GM10248 (cell line): ENCODE data around the gene BRWD1.

Experiments used
- CTCF ChIA-PET: fragments of 300-600 bp; sonication (Branson Sonifier 250); formaldehyde crosslinking; extraction: SDS; loops from one replicate; lab custom pipeline; 2021; ENCODE audit warnings: antibody characterized with exemption; lab: Yijun Ruan, JAX
- POLR2A ChIA-PET: fragments of 350-650 bp; sonication (Branson Sonifier 250); formaldehyde crosslinking; extraction: SDS; loops from one replicate; lab custom pipeline; 2020; ENCODE audit warnings: antibody characterized with exemption; lab: Yijun Ruan, JAX
- DNase-seq: peaks from one replicate; pipeline ENCODE4 v3.0.0; 2012; ENCODE audit errors: extremely low spot score
- TF ChIP-seq, protein P1 (sequence below): IDR thresholded peaks from 2 replicates; pipeline ENCODE4 v1.5.1; 2012; ENCODE audit warnings: mild to moderate bottlenecking, low read depth; ENCODE audit errors: extremely low read depth, missing control alignments, control extremely low read depth

The BRWD1 gene

DNA sequence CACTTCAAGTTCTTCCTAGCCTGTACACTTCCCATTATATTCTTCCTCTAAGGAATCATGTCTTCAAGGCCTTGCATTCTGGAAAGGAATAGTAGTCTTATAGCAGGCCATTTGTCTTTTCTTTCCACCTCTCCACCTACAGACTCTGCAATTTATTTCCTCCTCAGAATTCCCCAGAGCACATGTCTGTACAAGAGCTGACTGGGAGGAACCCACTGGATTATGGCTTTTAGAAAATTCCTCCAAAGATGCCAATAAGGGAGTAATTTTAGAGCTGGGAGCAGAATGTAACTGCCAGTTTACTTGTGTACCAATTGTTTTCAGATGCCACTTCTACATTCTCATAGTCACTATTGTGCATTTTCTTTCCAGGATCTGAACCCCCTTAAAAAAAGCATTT lies 126.8 kb downstream of the BRWD1 start:
- DNase-seq: no peak
- ChIA-PET CTCF (interaction anchor here (1.8 kb wide), 1 partner anchor 14 kb away, joined by 5 read pairs; no protein-coding TSS in a partner anchor), POLR2A (no interaction called here)
- TF ChIP-seq, protein P1, sequence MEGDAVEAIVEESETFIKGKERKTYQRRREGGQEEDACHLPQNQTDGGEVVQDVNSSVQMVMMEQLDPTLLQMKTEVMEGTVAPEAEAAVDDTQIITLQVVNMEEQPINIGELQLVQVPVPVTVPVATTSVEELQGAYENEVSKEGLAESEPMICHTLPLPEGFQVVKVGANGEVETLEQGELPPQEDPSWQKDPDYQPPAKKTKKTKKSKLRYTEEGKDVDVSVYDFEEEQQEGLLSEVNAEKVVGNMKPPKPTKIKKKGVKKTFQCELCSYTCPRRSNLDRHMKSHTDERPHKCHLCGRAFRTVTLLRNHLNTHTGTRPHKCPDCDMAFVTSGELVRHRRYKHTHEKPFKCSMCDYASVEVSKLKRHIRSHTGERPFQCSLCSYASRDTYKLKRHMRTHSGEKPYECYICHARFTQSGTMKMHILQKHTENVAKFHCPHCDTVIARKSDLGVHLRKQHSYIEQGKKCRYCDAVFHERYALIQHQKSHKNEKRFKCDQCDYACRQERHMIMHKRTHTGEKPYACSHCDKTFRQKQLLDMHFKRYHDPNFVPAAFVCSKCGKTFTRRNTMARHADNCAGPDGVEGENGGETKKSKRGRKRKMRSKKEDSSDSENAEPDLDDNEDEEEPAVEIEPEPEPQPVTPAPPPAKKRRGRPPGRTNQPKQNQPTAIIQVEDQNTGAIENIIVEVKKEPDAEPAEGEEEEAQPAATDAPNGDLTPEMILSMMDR: no peak

GRCh38 chr21:39185157-39185556 lies 128.3 kb downstream of the BRWD1 start:
- no peak for DNase-seq
- CTCF ChIA-PET: no interaction called here
- POLR2A ChIA-PET: no interaction called here
- TF ChIP-seq, protein P1: no peak

GRCh38 chr21:39184050-39184980 lies 129.1 kb downstream of the BRWD1 start:
- TF ChIP-seq, protein P1: no peak
- DNase-seq: no peak
- ChIA-PET CTCF (interaction anchor here (0.6 to 1.4 kb wide), 2 partner anchors 196 to 203 kb away, joined by 3 to 6 read pairs; a partner anchor contains a TSS), POLR2A (interaction anchor here (0.5 to 1.4 kb wide), 2 partner anchors 34 to 164 kb away, joined by 3 to 6 read pairs; partner anchors contain the start of gene HMGN1)

DNA sequence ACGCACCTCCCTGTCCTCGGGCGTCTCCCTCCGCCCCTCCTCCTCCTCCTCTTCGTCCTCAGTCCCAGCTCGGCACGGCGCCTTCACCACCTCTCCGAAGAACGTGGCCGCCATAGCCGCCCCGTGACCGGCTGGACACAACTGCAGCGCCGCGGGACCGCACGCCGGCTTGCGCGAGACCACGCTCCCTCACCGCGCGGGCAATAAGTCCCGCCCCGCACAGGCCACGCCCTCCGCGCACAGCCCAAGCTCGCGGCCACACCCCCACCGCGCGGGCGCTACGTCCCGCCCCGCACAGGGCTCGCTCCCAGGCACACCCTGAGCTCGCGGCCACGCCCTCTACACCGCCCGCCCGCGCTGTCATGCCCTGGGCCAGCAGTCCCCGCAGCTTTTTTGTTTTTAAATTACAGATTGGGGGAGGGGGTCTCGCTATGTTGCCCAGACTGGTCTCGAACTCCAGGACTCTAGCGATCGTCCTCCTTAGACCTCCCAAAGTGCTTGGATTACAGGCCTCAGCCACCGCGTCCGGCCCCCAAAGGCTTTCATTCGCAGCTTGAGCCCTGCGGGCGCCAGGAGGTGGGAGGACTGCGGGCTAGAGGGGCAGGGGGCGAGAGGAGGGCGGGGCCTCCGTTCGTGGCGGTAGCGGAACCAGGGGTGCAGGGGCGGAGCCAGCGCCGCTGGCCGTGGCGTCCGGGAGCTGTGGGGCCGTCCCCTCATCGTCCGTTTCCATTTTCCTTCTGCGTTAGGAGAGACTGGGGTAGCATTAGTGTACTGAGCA lies 130.0 kb downstream of the BRWD1 start, which contains the start of gene PSMG1:
Gene PSMG1, minus strand, starts transcription at position 180 of the 778 bp plus-strand sequence. Its CDS starts 66 bp downstream, at position 114.
- CTCF ChIA-PET: interaction anchor here (0.6 to 1.4 kb wide), 3 partner anchors 11 to 204 kb away, joined by 3 to 6 read pairs (median 3); a partner anchor contains a TSS
- POLR2A ChIA-PET: interaction anchor here (0.5 to 1.4 kb wide), 3 partner anchors 35 to 165 kb away, joined by 3 to 6 read pairs (median 6); partner anchors contain the start of gene HMGN1
- TF ChIP-seq, protein P1: no peak
- DNase-seq: peak; percentile 91

DNA sequence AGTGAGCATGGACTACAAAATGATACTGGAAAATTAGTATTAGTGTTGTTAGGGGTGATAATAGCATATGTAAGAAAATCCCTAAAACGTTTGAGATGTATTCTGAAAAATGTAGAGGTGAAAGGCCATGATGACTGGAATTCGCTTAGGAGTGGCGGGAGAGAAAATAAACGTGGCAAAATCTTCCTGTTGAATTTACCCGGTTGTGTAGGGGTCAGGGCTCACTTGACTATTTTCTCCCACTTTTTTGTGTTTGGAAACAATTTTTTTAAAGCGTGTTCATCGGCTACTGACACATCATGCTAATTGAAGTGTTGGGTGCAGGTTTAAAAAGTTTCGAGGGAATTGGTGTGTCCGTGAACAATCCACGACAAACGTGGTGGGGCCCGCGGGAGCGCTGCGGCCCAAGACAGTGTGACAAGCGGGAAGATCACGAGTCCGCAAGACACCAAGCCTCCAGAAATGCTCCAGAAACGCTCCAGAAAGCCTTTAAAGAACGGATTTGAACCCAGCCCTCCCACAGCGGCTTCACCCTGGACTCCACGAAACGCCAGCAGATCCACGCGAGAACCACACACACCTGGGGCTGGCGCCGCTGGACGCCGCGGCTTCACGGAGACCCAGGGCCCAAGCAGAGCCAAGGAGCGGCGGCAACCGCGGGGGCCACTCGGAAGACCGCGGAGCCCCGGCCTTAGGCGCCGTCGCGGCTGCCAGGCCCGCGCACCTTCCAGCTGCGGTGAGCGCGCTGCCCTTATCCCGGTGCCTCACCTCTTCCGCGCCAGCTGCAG lies 130.8 kb downstream of the BRWD1 start:
- no peak for DNase-seq
- TF ChIP-seq, protein P1: no peak
- ChIA-PET POLR2A (interaction anchor here (1.4 kb wide), 1 partner anchor 166 kb away, joined by 6 read pairs; the partner anchor contains the start of gene HMGN1), CTCF (interaction anchor here (1.2 to 1.4 kb wide), 2 partner anchors 10 to 205 kb away, joined by 3 to 6 read pairs; no protein-coding TSS in a partner anchor)
